ENCODE measurements around the gene UBE2G1. TPM values are rescaled to one million over a fixed set of nuclear protein-coding genes. Genes with fewer than 3 reads are reported as not detected.
"Not testable (repeated sequence)": the region's sequence is repeated elsewhere in the genome, so short reads cannot be mapped to it uniquely, and the experiment has no call there.

Gene UBE2G1
- total RNA-seq, 1 donor from 2014 or later = 120 TPM

DNA sequence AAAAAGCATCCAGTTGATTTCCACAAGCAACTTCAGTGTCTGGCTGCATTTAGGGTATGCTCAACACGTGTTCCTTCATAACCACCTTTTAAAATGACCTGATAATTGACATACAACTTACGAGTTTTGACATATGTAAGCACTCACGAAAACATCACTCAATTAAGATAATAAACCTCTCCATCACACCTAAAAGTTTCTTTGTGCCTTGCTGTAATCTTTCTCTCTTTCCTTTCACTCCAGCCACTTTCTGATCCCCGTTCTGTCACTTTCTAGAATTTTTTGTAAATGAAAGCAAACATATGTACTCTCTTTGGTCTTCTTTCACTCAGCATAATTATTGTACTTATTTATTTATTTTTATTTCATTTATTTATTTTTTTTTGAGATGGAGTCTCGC is 20.7 kb upstream of the UBE2G1 start:
- TF ChIP-seq, protein P1, sequence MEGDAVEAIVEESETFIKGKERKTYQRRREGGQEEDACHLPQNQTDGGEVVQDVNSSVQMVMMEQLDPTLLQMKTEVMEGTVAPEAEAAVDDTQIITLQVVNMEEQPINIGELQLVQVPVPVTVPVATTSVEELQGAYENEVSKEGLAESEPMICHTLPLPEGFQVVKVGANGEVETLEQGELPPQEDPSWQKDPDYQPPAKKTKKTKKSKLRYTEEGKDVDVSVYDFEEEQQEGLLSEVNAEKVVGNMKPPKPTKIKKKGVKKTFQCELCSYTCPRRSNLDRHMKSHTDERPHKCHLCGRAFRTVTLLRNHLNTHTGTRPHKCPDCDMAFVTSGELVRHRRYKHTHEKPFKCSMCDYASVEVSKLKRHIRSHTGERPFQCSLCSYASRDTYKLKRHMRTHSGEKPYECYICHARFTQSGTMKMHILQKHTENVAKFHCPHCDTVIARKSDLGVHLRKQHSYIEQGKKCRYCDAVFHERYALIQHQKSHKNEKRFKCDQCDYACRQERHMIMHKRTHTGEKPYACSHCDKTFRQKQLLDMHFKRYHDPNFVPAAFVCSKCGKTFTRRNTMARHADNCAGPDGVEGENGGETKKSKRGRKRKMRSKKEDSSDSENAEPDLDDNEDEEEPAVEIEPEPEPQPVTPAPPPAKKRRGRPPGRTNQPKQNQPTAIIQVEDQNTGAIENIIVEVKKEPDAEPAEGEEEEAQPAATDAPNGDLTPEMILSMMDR (IDR thresholded peaks at IDR 0.05; ENCODE audit: partially characterized antibody, unreplicated experiment) = no peak
- Mint-ChIP-seq H3K4me1 (ENCODE audit: low read depth, unreplicated experiment) (no peaks in the 10 kb centered on the region), H3K27me3 (ENCODE audit: unreplicated experiment) (no peaks in the 10 kb centered on the region), H3K27ac (ENCODE audit: unreplicated experiment) (no peak overlapping the region), H3K4me3 (ENCODE audit: unreplicated experiment) (no peak overlapping the region), H3K9me3 (ENCODE audit: unreplicated experiment) (no peaks in the 10 kb centered on the region), H3K36me3 (ENCODE audit: unreplicated experiment) (no peaks in the 10 kb centered on the region)
- DNase-seq = no peak

DNA sequence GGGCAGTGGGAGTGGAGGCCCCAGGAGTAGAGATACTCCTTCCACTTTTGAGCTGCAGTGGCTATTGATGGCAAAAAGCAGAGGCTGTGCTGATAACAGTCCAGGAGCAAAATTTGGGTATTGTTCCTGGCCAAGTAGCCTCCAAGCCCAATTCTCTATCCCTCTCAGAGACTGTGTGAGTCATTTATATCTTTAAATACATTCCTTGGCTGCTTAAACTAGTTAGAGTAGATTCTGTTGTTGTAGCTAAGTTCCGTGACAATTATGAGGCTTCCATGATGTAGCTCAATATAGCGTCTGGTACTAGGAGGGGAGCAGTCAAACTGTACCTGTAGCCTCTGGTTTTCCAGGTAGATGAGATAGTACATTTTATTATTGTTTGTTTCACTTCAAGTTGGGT is 19.9 kb upstream of the UBE2G1 start:
- H3K36me3 Mint-ChIP-seq (ENCODE audit: unreplicated experiment) = no peaks in the 10 kb centered on the region
- no peaks in the 10 kb centered on the region for H3K27me3 Mint-ChIP-seq (ENCODE audit: unreplicated experiment)
- no peaks in the 10 kb centered on the region for H3K9me3 Mint-ChIP-seq (ENCODE audit: unreplicated experiment)
- H3K27ac Mint-ChIP-seq (ENCODE audit: unreplicated experiment) = no peak overlapping the region
- TF ChIP-seq, protein P1 (IDR thresholded peaks at IDR 0.05; ENCODE audit: partially characterized antibody, unreplicated experiment) = no peak
- no peak overlapping the region for H3K4me3 Mint-ChIP-seq (ENCODE audit: unreplicated experiment)
- no peaks in the 10 kb centered on the region for H3K4me1 Mint-ChIP-seq (ENCODE audit: low read depth, unreplicated experiment)
- no peak for DNase-seq

DNA sequence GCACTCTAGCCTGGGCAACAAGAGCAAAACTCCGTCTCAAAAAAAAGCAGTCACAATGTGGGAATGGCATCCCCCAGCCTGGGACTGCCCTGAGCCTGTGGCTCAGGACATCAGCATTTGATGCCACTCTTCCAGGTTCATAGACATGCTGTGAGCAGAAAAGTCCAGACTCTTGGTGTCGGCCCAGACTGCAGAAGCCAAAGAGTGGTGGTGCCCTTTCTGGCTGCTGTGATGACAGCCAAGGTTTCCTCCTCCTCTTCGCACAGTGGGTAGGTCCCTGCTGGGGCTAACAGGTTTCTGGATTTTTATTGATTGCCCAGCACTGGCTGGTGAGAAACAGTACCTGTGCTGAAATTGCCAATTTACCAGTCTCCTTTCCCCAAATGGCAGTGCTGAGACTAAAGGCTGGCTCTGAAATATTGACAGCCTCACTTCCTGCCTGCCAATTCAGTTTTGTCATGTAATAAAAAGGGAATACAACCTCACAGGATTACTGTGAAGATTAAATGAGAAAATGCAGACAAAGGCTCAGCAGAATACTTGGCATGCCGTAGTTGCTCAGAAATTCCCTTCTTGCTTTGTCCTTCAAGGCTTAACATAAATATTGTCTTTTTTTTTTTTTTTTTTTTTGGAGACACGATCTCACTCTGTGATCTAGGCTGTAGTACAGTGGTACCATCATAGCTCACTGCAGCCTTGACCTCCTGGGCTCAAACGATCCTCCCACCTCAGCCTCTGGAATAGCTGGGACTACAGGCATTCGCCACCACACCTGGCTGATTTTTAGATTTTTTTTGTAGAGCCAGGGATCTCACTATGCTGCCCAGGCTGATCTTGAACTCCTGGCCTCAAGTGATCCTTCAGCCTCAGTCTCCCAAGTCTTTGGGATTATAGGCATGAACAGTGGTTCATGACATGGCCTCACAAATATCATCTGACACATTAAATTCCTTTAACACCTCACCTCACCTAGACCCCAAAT is 15.5 kb upstream of the UBE2G1 start:
- Mint-ChIP-seq H3K4me3 (ENCODE audit: unreplicated experiment) (no peak overlapping the region), H3K9me3 (ENCODE audit: unreplicated experiment) (no peaks in the 10 kb centered on the region), H3K27me3 (ENCODE audit: unreplicated experiment) (peaks cover 2% of the 10 kb centered on the region), H3K27ac (ENCODE audit: unreplicated experiment) (no peak overlapping the region), H3K4me1 (ENCODE audit: low read depth, unreplicated experiment) (no peaks in the 10 kb centered on the region), H3K36me3 (ENCODE audit: unreplicated experiment) (no peaks in the 10 kb centered on the region)
- TF ChIP-seq, protein P1 (IDR thresholded peaks at IDR 0.05; ENCODE audit: partially characterized antibody, unreplicated experiment) = no peak
- DNase-seq = no peak

DNA sequence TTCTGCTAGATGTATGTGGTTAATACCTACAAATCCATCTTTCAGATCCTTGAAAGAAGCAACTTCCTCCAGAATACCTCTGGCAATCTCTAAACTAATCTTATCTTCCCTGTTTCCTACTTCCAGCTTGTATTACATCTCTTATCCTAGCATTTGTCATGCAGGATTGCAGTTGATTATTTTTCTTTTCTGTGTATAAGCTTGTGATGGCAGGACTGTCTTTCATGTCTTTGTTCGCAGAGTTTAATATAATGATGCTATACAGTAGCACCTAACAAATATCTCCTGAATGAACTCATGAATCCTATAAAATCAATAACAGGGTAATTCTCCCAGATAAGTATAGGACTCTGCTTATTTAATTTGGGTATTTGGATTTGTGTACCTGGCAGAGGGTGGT is 12.2 kb upstream of the UBE2G1 start:
- no peak overlapping the region for H3K4me3 Mint-ChIP-seq (ENCODE audit: unreplicated experiment)
- TF ChIP-seq, protein P1 (IDR thresholded peaks at IDR 0.05; ENCODE audit: partially characterized antibody, unreplicated experiment) = no peak
- no peaks in the 10 kb centered on the region for H3K4me1 Mint-ChIP-seq (ENCODE audit: low read depth, unreplicated experiment)
- H3K27me3 Mint-ChIP-seq (ENCODE audit: unreplicated experiment) = peaks cover 2% of the 10 kb centered on the region
- DNase-seq = no peak
- no peak overlapping the region for H3K27ac Mint-ChIP-seq (ENCODE audit: unreplicated experiment)
- H3K9me3 Mint-ChIP-seq (ENCODE audit: unreplicated experiment) = peaks cover 3% of the 10 kb centered on the region
- H3K36me3 Mint-ChIP-seq (ENCODE audit: unreplicated experiment) = no peaks in the 10 kb centered on the region

DNA sequence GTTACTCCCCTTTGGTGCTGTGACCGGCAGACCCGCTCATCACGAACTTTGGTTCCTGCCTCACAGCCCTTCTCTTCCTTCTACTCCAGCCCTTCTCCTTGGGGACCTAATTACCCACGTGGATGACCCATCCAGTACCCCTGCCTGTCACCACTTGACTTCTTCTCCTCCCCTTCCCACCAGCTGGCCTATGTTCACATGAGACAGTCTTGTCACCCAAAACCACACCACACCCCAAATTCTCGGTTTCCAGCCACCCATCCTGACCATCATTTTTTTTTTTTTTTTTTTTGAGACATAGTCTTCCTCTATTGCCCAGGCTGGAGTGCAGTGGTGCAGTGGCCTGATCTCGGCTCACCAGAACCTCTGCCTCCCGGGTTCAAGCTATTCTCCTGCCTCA is 10.8 kb upstream of the UBE2G1 start:
- not testable (repeated sequence) for H3K4me3 Mint-ChIP-seq (ENCODE audit: unreplicated experiment); DNase-seq; H3K27ac Mint-ChIP-seq (ENCODE audit: unreplicated experiment); H3K4me1 Mint-ChIP-seq (ENCODE audit: low read depth, unreplicated experiment); H3K27me3 Mint-ChIP-seq (ENCODE audit: unreplicated experiment); H3K9me3 Mint-ChIP-seq (ENCODE audit: unreplicated experiment); H3K36me3 Mint-ChIP-seq (ENCODE audit: unreplicated experiment)

DNA sequence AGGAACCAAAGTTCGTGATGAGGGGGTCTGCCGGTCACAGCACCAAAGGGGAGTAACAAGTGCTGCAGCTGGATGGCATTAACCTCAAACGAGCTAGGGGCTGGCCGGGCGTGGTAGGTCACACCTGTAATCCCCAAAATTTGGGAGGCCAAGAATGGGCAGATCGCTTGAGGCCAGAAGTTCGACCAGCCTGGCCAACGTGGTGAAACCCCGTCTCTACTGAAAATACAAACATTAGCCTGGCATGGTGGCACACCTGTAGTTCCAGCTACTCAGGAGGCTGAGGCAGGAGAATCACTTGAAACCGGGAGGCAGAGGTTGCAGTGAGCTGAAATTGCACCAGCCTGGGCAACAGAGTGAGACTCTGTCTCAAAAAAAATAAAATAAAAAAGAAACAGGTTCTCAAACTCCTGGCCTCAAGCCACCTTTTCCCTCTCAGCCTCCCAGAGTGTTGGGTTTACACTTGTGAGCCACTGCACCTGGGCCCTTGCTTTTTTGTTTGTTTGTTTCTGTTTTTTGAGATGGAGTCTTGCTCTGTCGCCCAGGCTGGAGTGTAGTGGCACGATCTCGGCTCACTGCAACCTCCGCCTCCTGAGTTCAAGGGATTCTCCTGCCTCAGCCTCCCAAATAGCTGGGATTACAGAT is 9.4 kb upstream of the UBE2G1 start:
- not testable (repeated sequence) for DNase-seq; H3K4me1 Mint-ChIP-seq (ENCODE audit: low read depth, unreplicated experiment); H3K27me3 Mint-ChIP-seq (ENCODE audit: unreplicated experiment); H3K4me3 Mint-ChIP-seq (ENCODE audit: unreplicated experiment); H3K36me3 Mint-ChIP-seq (ENCODE audit: unreplicated experiment); H3K9me3 Mint-ChIP-seq (ENCODE audit: unreplicated experiment); H3K27ac Mint-ChIP-seq (ENCODE audit: unreplicated experiment)
